SK-N-SH (cell line): ENCODE results near the gene CNNM3. TPM values are rescaled to one million over a fixed set of nuclear protein-coding genes. Genes with fewer than 3 reads are reported as not detected.

Experiments used
- CTCF ChIA-PET: fragments of 300-600, 350-600 bp; formaldehyde crosslinking; extraction: SDS; loops from one replicate; lab custom pipeline; 2021; lab: Yijun Ruan, JAX
- POLR2A ChIA-PET: fragments of 350-600 bp; sonication (Branson Sonifier 250); formaldehyde crosslinking; extraction: SDS; loops from one replicate; lab custom pipeline; 2020; ENCODE audit warnings: antibody characterized with exemption, inconsistent platforms; lab: Yijun Ruan, JAX
- DNase-seq: peaks from one replicate; pipeline ENCODE4 v3.0.0; 2012
- H2AFZ ChIP-seq: fragments of 200-600 bp; sonication (generic); 2 replicates; pipeline ENCODE4 v1.8.1; 2016; ENCODE audit warnings: antibody characterized with exemption, mild to moderate bottlenecking, low read depth
- H3F3A ChIP-seq: fragments of 200-600 bp; sonication (generic); replicated peaks from 2 replicates; pipeline ENCODE3; 2016; ENCODE audit warnings: antibody characterized with exemption, mild to moderate bottlenecking; ENCODE audit not compliant: insufficient read depth
- H3K27ac ChIP-seq, 2 experiments: fragments of 200-500 bp in 1 of 2; fragments of 200-600 bp in 1 of 2; sonication (Bioruptor generic) in 1 of 2; sonication (generic), shearing (Covaris generic) in 1 of 2; 2 replicates each; pipeline versions ENCODE4 v1.5.1 to v1.6.1; 2014 to 2016; ENCODE audit warnings: low read depth in 2 of 2, inconsistent platforms in 1 of 2, low read length in 1 of 2, mild to moderate bottlenecking in 1 of 2, mixed read lengths in 1 of 2
- H3K27me3 ChIP-seq: fragments of 200-600 bp; sonication (generic), shearing (Covaris generic); 2 replicates; pipeline ENCODE4 v1.6.1; 2016; ENCODE audit warnings: mixed run types; ENCODE audit not compliant: insufficient read depth
- H3K36me3 ChIP-seq, 2 experiments: fragments of 200-500 bp in 1 of 2; fragments of 200-600 bp in 1 of 2; sonication (Bioruptor generic) in 1 of 2; sonication (generic) in 1 of 2; replicated peaks in 1 of 2; 2 replicates each; pipeline versions ENCODE3 to v1.5.1; 2014 to 2016; ENCODE audit warnings: low read length in 1 of 2, mild to moderate bottlenecking in 1 of 2; ENCODE audit not compliant: insufficient read depth in 2 of 2, control insufficient read depth in 1 of 2
- H3K4me1 ChIP-seq, 2 experiments: fragments of 200-500 bp in 1 of 2; fragments of 200-600 bp in 1 of 2; sonication (Bioruptor generic) in 1 of 2; sonication (generic), shearing (Covaris generic) in 1 of 2; 2 replicates each; pipeline versions ENCODE4 v1.5.1 to v1.6.1; 2014 to 2016; ENCODE audit warnings: low read depth in 1 of 2, low read length in 1 of 2, mixed run types in 1 of 2; ENCODE audit not compliant: insufficient read depth in 2 of 2, control insufficient read depth in 1 of 2
- H3K4me2 ChIP-seq: fragments of 200-600 bp; sonication (generic), shearing (Covaris generic); 2 replicates; pipeline ENCODE4 v1.6.1; 2017; ENCODE audit warnings: mixed run types
- H3K4me3 ChIP-seq, 2 experiments: fragments of 200-500 bp in 1 of 2; fragments of 200-600 bp in 1 of 2; sonication (Bioruptor generic) in 1 of 2; sonication (generic), shearing (Covaris generic) in 1 of 2; 2 replicates each; pipeline versions ENCODE4 v1.5.1 to v1.8.1; 2014 to 2016; ENCODE audit warnings: low read depth in 2 of 2, inconsistent platforms in 1 of 2, low read length in 1 of 2, mild to moderate bottlenecking in 1 of 2, mixed read lengths in 1 of 2, moderate library complexity in 1 of 2
- H3K79me2 ChIP-seq: fragments of 200-600 bp; sonication (generic); 2 replicates; pipeline ENCODE4 v1.8.1; 2017; ENCODE audit warnings: mild to moderate bottlenecking; ENCODE audit not compliant: insufficient read depth
- H3K9ac ChIP-seq: fragments of 200-600 bp; sonication (generic); 2 replicates; pipeline ENCODE4 v1.6.1; 2017; ENCODE audit warnings: mixed run types
- H3K9me2 ChIP-seq: fragments of 200-600 bp; sonication (generic); 2 replicates; pipeline ENCODE4 v1.6.1; 2017; ENCODE audit warnings: mixed run types
- H3K9me3 ChIP-seq: fragments of 200-600 bp; sonication (generic); 2 replicates; pipeline ENCODE4 v1.6.1; 2017; ENCODE audit warnings: mixed run types, mild to moderate bottlenecking, moderate library complexity
- H4K20me1 ChIP-seq: fragments of 200-600 bp; sonication (generic); 2 replicates; pipeline ENCODE4 v1.6.1; 2017; ENCODE audit warnings: mild to moderate bottlenecking, mixed run types; ENCODE audit not compliant: insufficient read depth
- CTCF ChIP-seq: fragments of 200-600 bp; sonication (generic); IDR thresholded peaks from 2 replicates; pipeline ENCODE4 v1.6.1; 2017; ENCODE audit warnings: antibody characterized with exemption, mild to moderate bottlenecking, moderate library complexity
- GABPA ChIP-seq: IDR thresholded peaks from 2 replicates; pipeline ENCODE4 v1.4.0; 2012; ENCODE audit warnings: low read depth, mild to moderate bottlenecking
- GATA2 ChIP-seq: sonication (generic); formaldehyde crosslinking; IDR thresholded peaks from 2 replicates; pipeline ENCODE4 v1.5.0; 2020; ENCODE audit warnings: mild to moderate bottlenecking, missing genetic modification reagents
- MEF2A ChIP-seq: IDR thresholded peaks from 2 replicates; pipeline ENCODE4 v1.4.0; 2012; ENCODE audit warnings: low read depth, borderline replicate concordance
- NFIC ChIP-seq: IDR thresholded peaks from 2 replicates; pipeline ENCODE4 v1.4.0; 2012; ENCODE audit warnings: borderline replicate concordance
- NRF1 ChIP-seq: IDR thresholded peaks from 2 replicates; pipeline ENCODE4 v1.6.1; 2012; ENCODE audit warnings: low read depth, mild to moderate bottlenecking, low read length
- POLR2AphosphoS5 ChIP-seq: IDR thresholded peaks from 2 replicates; pipeline ENCODE4 v1.6.1; 2012; ENCODE audit warnings: low read depth, low read length
- TEAD4 ChIP-seq: IDR thresholded peaks from 2 replicates; pipeline ENCODE4 v1.4.0; 2012; ENCODE audit warnings: mild to moderate bottlenecking, borderline replicate concordance; ENCODE audit not compliant: insufficient read depth
- WGBS: methylation state at CpG from one replicate; pipeline ENCODE4 v1.1.6; 2017; ENCODE audit warnings: low lambda C conversion rate; 5-methylcytosine and 5-hydroxymethylcytosine counted together
- polyA plus RNA-seq, 3 experiments: library from polyadenylated mRNA; depleted of rRNA; stranded (reverse); fragments of >200 nt; gene quantifications; 2 replicates each; pipeline ENCODE4 v1.2.3, GENCODE V29; 2012

CNNM3 gene
- polyA plus RNA-seq, 1 of the 3 experiments (the other 2 are of a cell fraction) = 14.7 TPM

- peaks cover 0 to 12% of the 10 kb centered on the region in 2 experiments; a peak in 2 of 4 replicates for H3K4me1 ChIP-seq
- H3K27ac ChIP-seq = peak overlapping the region in 1 of 2 experiments; percentile 30; a peak in 1 of 4 replicates
- TF ChIP-seq GATA2 = 0 out of 2 replicates have a peak, but pooled peaks have one; percentile 10
- TF ChIP-seq TEAD4 = no peak
- DNase-seq = no peak
- POLR2A ChIA-PET = interaction anchor here (0.6 to 0.8 kb wide), 2 partner anchors 58 to 97 kb away, joined by 3 read pairs; no protein-coding TSS in a partner anchor
- no peaks in the 10 kb centered on the region for H3K79me2 ChIP-seq
- H3K4me3 ChIP-seq = no peak overlapping the region
- no peaks in the 10 kb centered on the region for H3K27me3 ChIP-seq
- 79% methylated on average over 10 of the region's 12 CpGs for WGBS
- no peaks in the 10 kb centered on the region for H4K20me1 ChIP-seq
- H2AFZ ChIP-seq = no peak overlapping the region
- H3K36me3 ChIP-seq = peaks cover 0 to 2% of the 10 kb centered on the region in 2 experiments
- H3K9me2 ChIP-seq = no peaks in the 10 kb centered on the region
- CTCF ChIA-PET = interaction anchor here (2.1 kb wide), 1 partner anchor 9 kb away, joined by 9 read pairs; no protein-coding TSS in a partner anchor
- H3K9ac ChIP-seq = no peak overlapping the region
- no peak overlapping the region for H3K4me2 ChIP-seq
- no peaks in the 10 kb centered on the region for H3K9me3 ChIP-seq
- H3F3A ChIP-seq = peaks cover 3% of the 10 kb centered on the region
Observed at GRCh38 chr2:96809951-96810782, 5.9 kb upstream of the CNNM3 start.

GRCh38 chr2:96810783-96811192 lies 5.3 kb upstream of the CNNM3 start:
- Histone ChIP-seq H4K20me1 (no peaks in the 10 kb centered on the region), H3F3A (peaks cover 4% of the 10 kb centered on the region), H3K4me3 (no peak overlapping the region), H3K9me2 (no peaks in the 10 kb centered on the region), H3K27me3 (no peaks in the 10 kb centered on the region), H3K27ac (no peak overlapping the region), H3K9ac (no peak overlapping the region), H3K79me2 (no peaks in the 10 kb centered on the region), H3K36me3 (peaks cover 0 to 2% of the 10 kb centered on the region in 2 experiments), H3K4me2 (no peak overlapping the region), H3K4me1 (peaks cover 0 to 14% of the 10 kb centered on the region in 2 experiments; a peak in 2 of 4 replicates), H2AFZ (no peak overlapping the region), H3K9me3 (no peaks in the 10 kb centered on the region)
- WGBS = 85% methylated on average over 4 of the region's 5 CpGs
- DNase-seq = no peak
- POLR2A ChIA-PET = no interaction called here
- no peak for TF ChIP-seq NRF1
- TF ChIP-seq NFIC = no peak
- TF ChIP-seq MEF2A = no peak
- TF ChIP-seq GABPA = no peak
- TF ChIP-seq POLR2AphosphoS5 = no peak
- TF ChIP-seq CTCF = no peak
- CTCF ChIA-PET = interaction anchor here (0.6 to 2.1 kb wide), 2 partner anchors 10 to 54 kb away, joined by 3 to 9 read pairs; no protein-coding TSS in a partner anchor
